WTC11 (cell line): ENCODE measurements around the gene SOWAHB. TPM values are rescaled to one million over a fixed set of nuclear protein-coding genes. Genes with fewer than 3 reads are reported as not detected.

ENCODE experiments used
- ATAC-seq: fragments of 200-7000 bp; cut with Tn5 transposase; 2 replicates; pipeline ENCODE4 v1.10.0; 2021; ENCODE audit warnings: mild to moderate bottlenecking, moderate library complexity
- CTCF ChIA-PET: fragments of 300-600 bp; sonication (Branson Sonifier 250); formaldehyde crosslinking; loops from one replicate; lab custom pipeline; 2021; ENCODE audit warnings: antibody characterized with exemption; lab: Charles Lee
- POLR2A ChIA-PET: fragments of 350-600 bp; sonication (Branson Sonifier 250); formaldehyde crosslinking; loops from one replicate; lab custom pipeline; 2021; ENCODE audit warnings: antibody characterized with exemption; lab: Charles Lee
- DNase-seq: peaks from one replicate; pipeline ENCODE4 v3.0.0; 2021; ENCODE audit warnings: low spot score
- H3K27ac Mint-ChIP-seq: 2 replicates; pipeline ENCODE4 v1.8.0; 2021; ENCODE audit warnings: mixed read lengths
- H3K27me3 Mint-ChIP-seq: 2 replicates; pipeline ENCODE4 v1.8.0; 2021; ENCODE audit warnings: low read depth, mild to moderate bottlenecking, moderate library complexity, mixed read lengths
- H3K36me3 Mint-ChIP-seq: 2 replicates; pipeline ENCODE4 v1.8.0; 2021; ENCODE audit warnings: mixed read lengths
- H3K4me1 Mint-ChIP-seq: 2 replicates; pipeline ENCODE4 v1.8.0; 2022; ENCODE audit warnings: mixed read lengths
- H3K4me3 Mint-ChIP-seq: 2 replicates; pipeline ENCODE4 v1.8.0; 2021; ENCODE audit warnings: mild to moderate bottlenecking, moderate library complexity, mixed read lengths
- H3K9me3 Mint-ChIP-seq: 2 replicates; pipeline ENCODE4 v1.8.0; 2021; ENCODE audit warnings: mixed read lengths
- CREM ChIP-seq: sonication (generic); formaldehyde crosslinking; IDR thresholded peaks from 2 replicates; pipeline ENCODE4 v1.8.1; 2022; ENCODE audit warnings: mild to moderate bottlenecking, missing genetic modification reagents, moderate library complexity
- E2F5 ChIP-seq: sonication (generic); formaldehyde crosslinking; IDR thresholded peaks from 2 replicates; pipeline ENCODE4 v1.8.1; 2022; ENCODE audit warnings: mild to moderate bottlenecking, moderate library complexity, missing genetic modification reagents
- EMX1 ChIP-seq: fragments of 250-450 bp; sonication (Bioruptor Pico); IDR thresholded peaks from 2 replicates; pipeline ENCODE4 v1.8.0; 2021; ENCODE audit warnings: mild to moderate bottlenecking
- ESRRA ChIP-seq: sonication (generic); formaldehyde crosslinking; IDR thresholded peaks from 2 replicates; pipeline ENCODE4 v1.8.1; 2022; ENCODE audit warnings: mild to moderate bottlenecking, missing genetic modification reagents, borderline replicate concordance
- JUN ChIP-seq: sonication (generic); formaldehyde crosslinking; IDR thresholded peaks from 2 replicates; pipeline ENCODE4 v1.8.0; 2023; ENCODE audit warnings: mild to moderate bottlenecking, missing genetic modification reagents
- NR2C2 ChIP-seq: sonication (generic); formaldehyde crosslinking; IDR thresholded peaks from 2 replicates; pipeline ENCODE4 v1.8.0; 2022; ENCODE audit warnings: mild to moderate bottlenecking, missing genetic modification reagents
- PRDM15 ChIP-seq: sonication (generic); formaldehyde crosslinking; IDR thresholded peaks from 2 replicates; pipeline ENCODE4 v1.8.0; 2022; ENCODE audit warnings: missing genetic modification reagents
- RELA ChIP-seq: sonication (generic); formaldehyde crosslinking; IDR thresholded peaks from 2 replicates; pipeline ENCODE4 v1.8.1; 2022; ENCODE audit warnings: missing genetic modification reagents, mild to moderate bottlenecking, borderline replicate concordance
- RORB ChIP-seq: fragments of 250-450 bp; sonication (Bioruptor Pico); IDR thresholded peaks from 2 replicates; pipeline ENCODE4 v1.9.0; 2021; ENCODE audit warnings: mild to moderate bottlenecking
- STAT6 ChIP-seq: sonication (generic); formaldehyde crosslinking; conservative IDR thresholded peaks from 2 replicates; pipeline ENCODE4 v1.8.1; 2023; ENCODE audit warnings: mild to moderate bottlenecking, low read depth, missing genetic modification reagents, moderate library complexity
- ZNF219 ChIP-seq: sonication (generic); formaldehyde crosslinking; IDR thresholded peaks from 2 replicates; pipeline ENCODE4 v1.8.0; 2023; ENCODE audit warnings: missing genetic modification reagents, mild to moderate bottlenecking, borderline replicate concordance
- ZNF263 ChIP-seq: sonication (generic); formaldehyde crosslinking; IDR thresholded peaks from 2 replicates; pipeline ENCODE4 v1.8.1; 2022; ENCODE audit warnings: low read depth, mild to moderate bottlenecking, moderate library complexity, missing genetic modification reagents
- ZNF317 ChIP-seq: sonication (generic); formaldehyde crosslinking; IDR thresholded peaks from 2 replicates; pipeline ENCODE4 v1.8.1; 2023; ENCODE audit warnings: low read depth, mild to moderate bottlenecking, moderate library complexity, missing genetic modification reagents, borderline replicate concordance
- ZNF423 ChIP-seq: fragments of 250-450 bp; sonication (Bioruptor Pico); IDR thresholded peaks from 2 replicates; pipeline ENCODE4 v2.1.2; 2022; ENCODE audit warnings: mild to moderate bottlenecking, moderate library complexity
- ZNF425 ChIP-seq: fragments of 250-450 bp; sonication (Bioruptor Pico); conservative IDR thresholded peaks from 2 replicates; pipeline ENCODE4 v1.9.0; 2021; ENCODE audit warnings: mild to moderate bottlenecking
- ZNF532 ChIP-seq: fragments of 250-450 bp; sonication (Bioruptor Pico); IDR thresholded peaks from 2 replicates; pipeline ENCODE4 v1.9.0; 2021; ENCODE audit warnings: mild to moderate bottlenecking, borderline replicate concordance
- ZSCAN18 ChIP-seq: fragments of 250-450 bp; sonication (Bioruptor Pico); IDR thresholded peaks from 2 replicates; pipeline ENCODE4 v2.1.2; 2022; ENCODE audit warnings: mild to moderate bottlenecking, moderate library complexity
- total RNA-seq: library from RNA; stranded (reverse); gene quantifications from 3 replicates; pipeline ENCODE4 v1.2.3, GENCODE V29; 2021

The SOWAHB gene
- total RNA-seq, 1 experiment from 2014 or later, result 1.5 TPM

- Mint-ChIP-seq H3K27ac (no peak overlapping the region), H3K4me1 (peaks cover 10% of the 10 kb centered on the region), H3K4me3 (peak overlapping the region; percentile 75), H3K36me3 (no peaks in the 10 kb centered on the region), H3K27me3 (peaks cover 59% of the 10 kb centered on the region), H3K9me3 (no peaks in the 10 kb centered on the region)
- ChIA-PET CTCF (interaction anchor here (0.6 to 0.8 kb wide), 3 partner anchors 56 to 154 kb away, joined by 3 to 4 read pairs (median 3); no protein-coding TSS in a partner anchor), POLR2A (no interaction called here)
- no peak for TF ChIP-seq CREM
- TF ChIP-seq PRDM15 (CRISPR knock-in tag), result peak; percentile 36; the same call in 1 of the 2 replicates
- ATAC-seq (no peak), DNase-seq (no peak)
Measured at GRCh38 chr4:76898385-76898692, 395 bp upstream of the SOWAHB start.

GRCh38 chr4:76896614-76897535 is 1.1 kb downstream of the SOWAHB start:
- CTCF ChIA-PET, result interaction anchor here (0.6 to 1.4 kb wide), 12 partner anchors 9 to 412 kb away, joined by 3 to 6 read pairs (median 4); partner anchors contain the start of gene SEPTIN11
- TF ChIP-seq ZNF317 (no peak), NR2C2 (CRISPR knock-in tag) (no peak), RELA (CRISPR knock-in tag) (no peak), STAT6 (CRISPR knock-in tag) (no peak), ZNF425 (CRISPR knock-in tag) (no peak), ZSCAN18 (CRISPR knock-in tag) (no peak), RORB (no peak), ESRRA (CRISPR knock-in tag) (no peak), E2F5 (CRISPR knock-in tag) (no peak), ZNF423 (CRISPR knock-in tag) (peak; percentile 71), ZNF532 (CRISPR knock-in tag) (no peak), ZNF219 (CRISPR knock-in tag) (0 out of 2 replicates have a peak, but pooled peaks have one; percentile 27), JUN (no peak), EMX1 (CRISPR knock-in tag) (no peak), ZNF263 (no peak)

More at GRCh38 chr4:76896614-76897535, 1.1 kb downstream of the SOWAHB start:
- H3K9me3 Mint-ChIP-seq, result no peaks in the 10 kb centered on the region
- peak overlapping the region; percentile 57 for H3K4me3 Mint-ChIP-seq
- DNase-seq, result peak; percentile 65
- POLR2A ChIA-PET, result interaction anchor here (0.7 to 1.5 kb wide), 5 partner anchors 10 to 440 kb away, joined by 3 to 6 read pairs (median 4); partner anchors contain the start of gene SEPTIN11
- no peak overlapping the region for H3K27ac Mint-ChIP-seq
- H3K36me3 Mint-ChIP-seq, result no peaks in the 10 kb centered on the region
- peak; percentile 69 for ATAC-seq
- H3K27me3 Mint-ChIP-seq, result peaks cover 63% of the 10 kb centered on the region
- H3K4me1 Mint-ChIP-seq, result peaks cover 16% of the 10 kb centered on the region
